ENCODE measurements around the gene ELOVL5. TPM values are rescaled to one million over a fixed set of nuclear protein-coding genes. Genes with fewer than 3 reads are reported as not detected.
A peak's percentile ranks its signal among the peaks of the same experiment; 100 is the strongest.

ELOVL5 gene
- polyA plus RNA-seq, 1 of the 3 experiments (the other 2 are of a cell fraction): 31.9 TPM

DNA sequence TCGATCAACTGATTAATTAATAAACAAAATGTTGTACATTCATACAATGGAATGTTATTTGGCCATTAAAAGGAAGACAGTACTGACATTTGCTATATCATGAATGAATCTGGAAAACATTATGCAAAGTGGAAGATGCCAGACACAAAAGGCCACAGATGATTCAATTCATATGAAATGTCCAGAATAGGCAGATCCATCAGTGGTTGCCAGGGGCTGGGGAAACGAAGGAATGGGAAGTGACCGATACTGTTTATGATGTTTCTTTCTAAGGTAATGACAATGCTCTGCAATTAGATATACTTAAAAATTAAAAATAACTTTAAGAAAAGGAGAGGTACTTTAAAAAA, 37.2 kb downstream of the ELOVL5 start (continued):
- TF ChIP-seq, protein P1, sequence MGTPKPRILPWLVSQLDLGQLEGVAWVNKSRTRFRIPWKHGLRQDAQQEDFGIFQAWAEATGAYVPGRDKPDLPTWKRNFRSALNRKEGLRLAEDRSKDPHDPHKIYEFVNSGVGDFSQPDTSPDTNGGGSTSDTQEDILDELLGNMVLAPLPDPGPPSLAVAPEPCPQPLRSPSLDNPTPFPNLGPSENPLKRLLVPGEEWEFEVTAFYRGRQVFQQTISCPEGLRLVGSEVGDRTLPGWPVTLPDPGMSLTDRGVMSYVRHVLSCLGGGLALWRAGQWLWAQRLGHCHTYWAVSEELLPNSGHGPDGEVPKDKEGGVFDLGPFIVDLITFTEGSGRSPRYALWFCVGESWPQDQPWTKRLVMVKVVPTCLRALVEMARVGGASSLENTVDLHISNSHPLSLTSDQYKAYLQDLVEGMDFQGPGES (IDR thresholded peaks at IDR 0.05; ENCODE audit: low read depth, low read length): no peak
- no peak for TF ChIP-seq GABPA (IDR thresholded peaks at IDR 0.05; ENCODE audit: low read depth)
- no peak for TF ChIP-seq RAD21 (IDR thresholded peaks at IDR 0.05; ENCODE audit: low read length)
- TF ChIP-seq, protein P2, sequence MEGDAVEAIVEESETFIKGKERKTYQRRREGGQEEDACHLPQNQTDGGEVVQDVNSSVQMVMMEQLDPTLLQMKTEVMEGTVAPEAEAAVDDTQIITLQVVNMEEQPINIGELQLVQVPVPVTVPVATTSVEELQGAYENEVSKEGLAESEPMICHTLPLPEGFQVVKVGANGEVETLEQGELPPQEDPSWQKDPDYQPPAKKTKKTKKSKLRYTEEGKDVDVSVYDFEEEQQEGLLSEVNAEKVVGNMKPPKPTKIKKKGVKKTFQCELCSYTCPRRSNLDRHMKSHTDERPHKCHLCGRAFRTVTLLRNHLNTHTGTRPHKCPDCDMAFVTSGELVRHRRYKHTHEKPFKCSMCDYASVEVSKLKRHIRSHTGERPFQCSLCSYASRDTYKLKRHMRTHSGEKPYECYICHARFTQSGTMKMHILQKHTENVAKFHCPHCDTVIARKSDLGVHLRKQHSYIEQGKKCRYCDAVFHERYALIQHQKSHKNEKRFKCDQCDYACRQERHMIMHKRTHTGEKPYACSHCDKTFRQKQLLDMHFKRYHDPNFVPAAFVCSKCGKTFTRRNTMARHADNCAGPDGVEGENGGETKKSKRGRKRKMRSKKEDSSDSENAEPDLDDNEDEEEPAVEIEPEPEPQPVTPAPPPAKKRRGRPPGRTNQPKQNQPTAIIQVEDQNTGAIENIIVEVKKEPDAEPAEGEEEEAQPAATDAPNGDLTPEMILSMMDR (IDR thresholded peaks at IDR 0.05): no peak
- TF ChIP-seq TCF12 (IDR thresholded peaks at IDR 0.05): peak; percentile 81
- no peak for TF ChIP-seq FOSL2 (IDR thresholded peaks at IDR 0.05; ENCODE audit: borderline replicate concordance, low read depth)

DNA sequence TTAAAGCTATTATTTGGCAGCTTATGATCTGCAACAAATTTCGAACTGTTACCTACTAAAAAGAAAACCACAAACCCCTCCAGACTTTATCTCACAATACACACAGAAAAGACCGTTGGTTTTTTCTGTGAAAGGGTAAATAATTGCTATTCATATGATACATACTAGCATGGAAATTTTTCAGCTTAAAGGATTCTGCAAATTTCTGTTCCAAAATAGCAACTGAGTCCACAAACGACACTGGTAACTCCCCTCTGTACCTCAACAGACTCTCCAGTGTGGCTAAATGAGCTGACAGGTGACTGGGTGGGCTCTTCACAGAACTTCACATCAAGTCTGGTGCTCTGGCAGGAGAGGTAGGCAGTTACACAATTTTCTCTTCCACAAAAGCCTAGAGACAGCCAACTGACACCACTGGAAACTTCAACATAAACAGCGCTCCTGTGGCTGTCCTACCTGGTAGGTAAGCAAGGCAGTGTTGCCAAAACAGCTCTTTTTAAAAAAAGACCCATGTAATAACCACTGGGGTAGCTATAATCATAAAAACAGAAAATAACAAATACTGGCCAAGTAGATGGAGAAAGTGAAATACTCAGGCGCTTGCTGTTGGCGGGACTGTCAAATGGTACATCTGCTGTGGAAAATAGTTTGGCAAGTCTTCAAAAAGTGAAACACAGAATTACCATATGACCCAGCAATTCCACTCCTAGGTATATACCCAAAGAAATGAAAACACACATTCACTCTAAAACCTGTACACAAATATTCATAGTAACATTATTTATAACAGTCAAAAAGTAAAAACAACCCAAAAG, 37.8 kb downstream of the ELOVL5 start:
- Histone ChIP-seq H2AFZ (ENCODE audit: low read depth) (no peak overlapping the region), H3K9me2 (no peaks in the 10 kb centered on the region), H3K36me3 (replicated peaks in 1 of 2; ENCODE audit: control insufficient read depth in 1 of 2, insufficient read depth in 2 of 2, low read length in 1 of 2) (no peaks in the 10 kb centered on the region), H3K79me2 (ENCODE audit: insufficient read depth) (peaks cover 95% of the 10 kb centered on the region), H4K20me1 (ENCODE audit: insufficient read depth) (peaks cover 6% of the 10 kb centered on the region; the same call in 1 of the 2 replicates), H3F3A (replicated peaks; ENCODE audit: insufficient read depth) (peaks cover 25% of the 10 kb centered on the region), H3K4me3 (ENCODE audit: low read depth in 2 of 2, low read length in 1 of 2) (no peak overlapping the region), H3K4me2 (no peak overlapping the region), H3K9me3 (no peaks in the 10 kb centered on the region), H3K27me3 (ENCODE audit: insufficient read depth) (no peaks in the 10 kb centered on the region), H3K27ac (ENCODE audit: low read depth in 2 of 2, low read length in 1 of 2) (peak overlapping the region; percentile 28 to 48; a peak in 3 of 4 replicates), H3K4me1 (ENCODE audit: control insufficient read depth in 1 of 2, insufficient read depth in 2 of 2, low read depth in 1 of 2, low read length in 1 of 2) (peaks cover 37 to 46% of the 10 kb centered on the region in 2 experiments), H3K9ac (no peak overlapping the region)
- TF ChIP-seq, protein P3, sequence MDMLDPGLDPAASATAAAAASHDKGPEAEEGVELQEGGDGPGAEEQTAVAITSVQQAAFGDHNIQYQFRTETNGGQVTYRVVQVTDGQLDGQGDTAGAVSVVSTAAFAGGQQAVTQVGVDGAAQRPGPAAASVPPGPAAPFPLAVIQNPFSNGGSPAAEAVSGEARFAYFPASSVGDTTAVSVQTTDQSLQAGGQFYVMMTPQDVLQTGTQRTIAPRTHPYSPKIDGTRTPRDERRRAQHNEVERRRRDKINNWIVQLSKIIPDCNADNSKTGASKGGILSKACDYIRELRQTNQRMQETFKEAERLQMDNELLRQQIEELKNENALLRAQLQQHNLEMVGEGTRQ (IDR thresholded peaks at IDR 0.05; ENCODE audit: borderline replicate concordance, low read depth, low read length): no peak
- TF ChIP-seq FOSL2 (IDR thresholded peaks at IDR 0.05; ENCODE audit: borderline replicate concordance, low read depth) (no peak), TEAD4 (IDR thresholded peaks at IDR 0.05; ENCODE audit: borderline replicate concordance, insufficient read depth) (no peak), EZH2phosphoT487 (IDR thresholded peaks at IDR 0.05; ENCODE audit: borderline replicate concordance, low read depth) (no peak)
- TF ChIP-seq, protein P4, sequence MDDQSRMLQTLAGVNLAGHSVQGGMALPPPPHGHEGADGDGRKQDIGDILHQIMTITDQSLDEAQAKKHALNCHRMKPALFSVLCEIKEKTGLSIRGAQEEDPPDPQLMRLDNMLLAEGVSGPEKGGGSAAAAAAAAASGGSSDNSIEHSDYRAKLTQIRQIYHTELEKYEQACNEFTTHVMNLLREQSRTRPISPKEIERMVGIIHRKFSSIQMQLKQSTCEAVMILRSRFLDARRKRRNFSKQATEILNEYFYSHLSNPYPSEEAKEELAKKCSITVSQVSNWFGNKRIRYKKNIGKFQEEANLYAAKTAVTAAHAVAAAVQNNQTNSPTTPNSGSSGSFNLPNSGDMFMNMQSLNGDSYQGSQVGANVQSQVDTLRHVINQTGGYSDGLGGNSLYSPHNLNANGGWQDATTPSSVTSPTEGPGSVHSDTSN (IDR thresholded peaks at IDR 0.05): no peak
- POLR2A ChIA-PET: interaction anchor here (1.7 kb wide), 1 partner anchor 49 kb away, joined by 4 read pairs; no protein-coding TSS in a partner anchor
- WGBS (ENCODE audit: low lambda C conversion rate): 93% methylated on average over 6 of the region's 6 CpGs
- no peak for DNase-seq
- CTCF ChIA-PET: interaction anchor here (1.2 to 3.8 kb wide), 4 partner anchors 11 to 182 kb away, joined by 3 to 22 read pairs (median 5); no protein-coding TSS in a partner anchor

Data from SK-N-SH (cell line).